ENCODE results near the gene HMGN4. TPM values are rescaled to one million over a fixed set of nuclear protein-coding genes. Genes with fewer than 3 reads are reported as not detected.

Gene HMGN4
- total and polyA plus RNA-seq, 2 of the 8 experiments (the other 6 are each of a cell fraction or from before 2014, with no cell fraction given) = 23.4 to 66.4 TPM

GRCh38 chr6:26533532-26533931, 4.6 kb upstream of the HMGN4 start:
- CTCF ChIA-PET (ENCODE audit: partially characterized antibody) = interaction anchor here (1.5 to 1.9 kb wide), 3 partner anchors 11 to 192 kb away, joined by 4 to 8 read pairs (median 5); no protein-coding TSS in a partner anchor
- WGBS, 2 experiments (ENCODE audit: extremely low coverage in 1 of 2, insufficient coverage in 1 of 2, insufficient read length in 1 of 2, insufficient replicate concordance in 2 of 2, low coverage in 1 of 2, low lambda C conversion rate in 2 of 2, missing lambda C conversion rate in 1 of 2) = 8% methylated on average over 1 of the region's 1 CpG; no CpG with 5 or more reads in 1 of the 2 experiments
- TF ChIP-seq ATF3 (IDR thresholded peaks at IDR 0.05; ENCODE audit: insufficient read depth, low read depth, low read length) (no peak), POLR2AphosphoS5 (IDR thresholded peaks at IDR 0.05; ENCODE audit: low read depth, low read length) (no peak), KDM1A (IDR thresholded peaks at IDR 0.05; ENCODE audit: borderline replicate concordance, low read length) (no peak), KDM4A (IDR thresholded peaks at IDR 0.05; ENCODE audit: low read depth, low read length, severe bottlenecking) (no peak), BRCA1 (IDR thresholded peaks at IDR 0.05; ENCODE audit: low read depth, low read length) (no peak), EZH2 (IDR thresholded peaks at IDR 0.05; ENCODE audit: low read depth, low read length, severe bottlenecking) (no peak), CBX8 (IDR thresholded peaks at IDR 0.05; ENCODE audit: borderline replicate concordance, low read depth, low read length) (no peak), BCL11A (IDR thresholded peaks at IDR 0.05; ENCODE audit: low read depth in 2 of 2, low read length in 2 of 2) (no peak), EP300 (IDR thresholded peaks at IDR 0.05; ENCODE audit: borderline replicate concordance in 1 of 2, low read depth in 2 of 2, low read length in 2 of 2) (no peak), SIX5 (IDR thresholded peaks at IDR 0.05; ENCODE audit: low read depth, low read length) (no peak), BACH1 (IDR thresholded peaks at IDR 0.05; ENCODE audit: low read length) (no peak), JUND (IDR thresholded peaks at IDR 0.05; ENCODE audit: low read length) (no peak), SRF (IDR thresholded peaks at IDR 0.05; ENCODE audit: low read depth, low read length) (no peak), SUZ12 (IDR thresholded peaks at IDR 0.05; ENCODE audit: low read length) (no peak)

More at GRCh38 chr6:26533532-26533931, 4.6 kb upstream of the HMGN4 start:
- Histone ChIP-seq H3K4ac (replicated peaks; ENCODE audit: insufficient read length, low read depth, low read length) (no peak overlapping the region), H3K56ac (replicated peaks; ENCODE audit: insufficient read length, low read depth, low read length) (no peak overlapping the region), H2BK120ac (replicated peaks; ENCODE audit: low read depth, low read length) (no peak overlapping the region), H2BK5ac (ENCODE audit: low read depth, low read length) (no peak overlapping the region), H3K18ac (ENCODE audit: extremely low read depth, low read length) (no peak overlapping the region), H3K79me2 (ENCODE audit: control insufficient read depth in 1 of 2, insufficient read depth in 2 of 2, low read length in 2 of 2) (no peaks in the 10 kb centered on the region), H2BK20ac (ENCODE audit: low read length) (no peak overlapping the region), H4K20me1 (replicated peaks in 1 of 2; ENCODE audit: control insufficient read depth in 1 of 2, insufficient read depth in 2 of 2, low read length in 2 of 2) (no peaks in the 10 kb centered on the region), H2BK12ac (ENCODE audit: low read depth, low read length) (no peak overlapping the region), H4K8ac (ENCODE audit: extremely low read depth, insufficient read depth, low read length) (no peak overlapping the region), H3K9me3 (ENCODE audit: insufficient read depth in 2 of 2, low read depth in 1 of 2, low read length in 1 of 2) (no peaks in the 10 kb centered on the region), H3K27ac (ENCODE audit: low read depth, low read length) (no peak overlapping the region), H3K23me2 (ENCODE audit: low read depth, low read length) (peaks cover under 1% of the 10 kb centered on the region; the same call in 1 of the 2 replicates), H3K14ac (ENCODE audit: insufficient read length) (no peak overlapping the region), H3K27me3 (replicated peaks in 1 of 4; ENCODE audit: control insufficient read depth in 3 of 4, extremely low read depth in 1 of 4, insufficient read depth in 3 of 4, low read length in 3 of 4) (no peaks in the 10 kb centered on the region), H2BK15ac (ENCODE audit: low read length) (no peak overlapping the region), H3K36me3 (ENCODE audit: control insufficient read depth in 2 of 4, insufficient read depth in 4 of 4, low read length in 3 of 4) (no peaks in the 10 kb centered on the region), H3K4me1 (replicated peaks in 1 of 4; ENCODE audit: control insufficient read depth in 3 of 4, insufficient read depth in 4 of 4, low read length in 3 of 4) (peaks cover 0 to 7% (median 3%) of the 10 kb centered on the region in 4 experiments; a peak in 4 of 7 replicates), H2AFZ (ENCODE audit: low read length) (peak overlapping the region; percentile 96; the same call in 1 of the 2 replicates), H2AK5ac (ENCODE audit: low read depth, low read length) (no peak overlapping the region), H3K79me1 (ENCODE audit: low read depth, low read length) (no peaks in the 10 kb centered on the region), H4K5ac (ENCODE audit: insufficient read length, low read depth, low read length) (no peak overlapping the region), H3K4me3 (ENCODE audit: extremely low read depth in 1 of 4, insufficient read depth in 2 of 4, low read depth in 3 of 4, low read length in 4 of 4) (peak overlapping the region; percentile 73 to 96 (median 93)), H3K4me2 (ENCODE audit: insufficient read depth in 1 of 2, low read depth in 2 of 2, low read length in 2 of 2) (peak overlapping the region; percentile 63 to 65; a peak in 3 of 4 replicates), H3K23ac (ENCODE audit: insufficient read length) (no peak overlapping the region), H4K91ac (replicated peaks; ENCODE audit: insufficient read length, low read length) (no peak overlapping the region), H3K9ac (replicated peaks in 1 of 4; ENCODE audit: extremely low read depth in 1 of 4, low read depth in 3 of 4, low read length in 3 of 4) (no peak overlapping the region)
- POLR2A ChIA-PET (ENCODE audit: partially characterized antibody) = interaction anchor here (0.9 to 5.6 kb wide), 8 partner anchors 8 to 613 kb away, joined by 3 to 36 read pairs (median 4); a partner anchor contains a TSS
- FAIRE-seq (no peak), DNase-seq (ENCODE audit: low read depth in 1 of 2, low spot score in 2 of 2) (no peak)
